HG02571 (cell line): ENCODE data around the gene PPP2R5C.
A peak's percentile ranks its signal among the peaks of the same experiment; 100 is the strongest.
"Not testable (repeated sequence)": the region's sequence is repeated elsewhere in the genome, so short reads cannot be mapped to it uniquely, and the experiment has no call there.

ENCODE experiments used
- ATAC-seq: cut with Tn5 transposase; IDR thresholded peaks from one replicate; pipeline ENCODE4 v1.9.1; 2021; ENCODE audit warnings: mild to moderate bottlenecking, moderate library complexity; ENCODE audit not compliant: unreplicated experiment

The PPP2R5C gene

DNA sequence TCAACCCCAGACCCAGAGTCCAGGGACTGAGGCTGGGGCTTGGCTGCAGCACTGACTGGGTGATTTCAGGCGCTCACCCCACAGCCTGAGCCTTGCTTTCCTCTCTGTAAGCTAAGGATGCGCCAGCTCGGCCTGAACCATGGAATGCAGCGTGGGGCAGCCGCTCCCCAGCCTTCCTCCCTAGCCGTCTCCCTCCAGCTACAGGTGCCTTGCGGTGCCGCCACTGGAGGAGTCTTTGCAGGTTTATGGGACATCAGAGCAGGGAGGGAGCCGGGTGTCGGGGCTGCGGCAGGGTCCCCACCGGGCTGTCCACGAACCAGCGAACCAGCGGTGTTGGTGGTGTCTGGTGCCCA lies 19.4 kb downstream of the PPP2R5C start:
- no peak for ATAC-seq

DNA sequence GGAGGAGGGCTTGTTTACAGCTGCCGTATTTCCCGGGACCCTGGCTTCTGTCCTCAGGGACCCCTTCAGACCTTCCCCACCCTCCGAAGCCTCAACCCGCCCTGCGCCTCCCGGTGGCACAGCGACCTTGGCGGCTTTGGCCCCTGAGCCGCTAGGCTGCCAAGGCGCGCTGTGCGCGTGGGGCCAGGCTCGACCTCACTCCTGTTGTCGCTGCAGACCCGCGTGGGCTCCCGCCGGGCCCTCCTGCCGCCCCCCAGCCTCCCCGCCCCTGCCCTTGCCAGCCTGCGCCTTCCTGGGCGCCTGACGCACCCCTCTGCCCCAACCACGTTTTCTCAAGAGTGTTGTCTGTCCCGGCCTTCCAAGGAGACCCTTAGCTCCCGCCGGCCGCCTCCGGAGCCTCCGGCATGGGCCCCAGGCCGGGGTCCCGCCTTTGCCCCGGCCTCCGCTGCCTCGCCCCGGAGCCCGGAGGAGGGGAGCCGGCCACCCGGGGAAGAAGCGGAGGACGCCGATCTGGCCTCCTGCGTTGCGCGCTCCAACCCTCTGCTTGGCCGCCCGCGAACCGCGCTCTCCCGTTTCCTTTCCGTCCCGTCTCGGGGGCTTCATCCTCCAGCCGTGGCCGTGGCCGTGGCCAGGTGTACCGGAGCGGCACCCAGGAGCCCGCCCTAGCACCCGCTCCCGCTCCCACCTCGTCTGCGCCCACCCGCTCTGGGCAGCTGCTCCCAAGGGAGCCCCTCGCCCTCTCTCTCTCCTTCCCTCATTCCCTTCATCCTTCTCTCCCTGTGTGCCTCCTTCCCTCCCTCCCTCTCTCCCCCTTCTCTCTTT lies 19.9 kb downstream of the PPP2R5C start:
- ATAC-seq: no peak

DNA sequence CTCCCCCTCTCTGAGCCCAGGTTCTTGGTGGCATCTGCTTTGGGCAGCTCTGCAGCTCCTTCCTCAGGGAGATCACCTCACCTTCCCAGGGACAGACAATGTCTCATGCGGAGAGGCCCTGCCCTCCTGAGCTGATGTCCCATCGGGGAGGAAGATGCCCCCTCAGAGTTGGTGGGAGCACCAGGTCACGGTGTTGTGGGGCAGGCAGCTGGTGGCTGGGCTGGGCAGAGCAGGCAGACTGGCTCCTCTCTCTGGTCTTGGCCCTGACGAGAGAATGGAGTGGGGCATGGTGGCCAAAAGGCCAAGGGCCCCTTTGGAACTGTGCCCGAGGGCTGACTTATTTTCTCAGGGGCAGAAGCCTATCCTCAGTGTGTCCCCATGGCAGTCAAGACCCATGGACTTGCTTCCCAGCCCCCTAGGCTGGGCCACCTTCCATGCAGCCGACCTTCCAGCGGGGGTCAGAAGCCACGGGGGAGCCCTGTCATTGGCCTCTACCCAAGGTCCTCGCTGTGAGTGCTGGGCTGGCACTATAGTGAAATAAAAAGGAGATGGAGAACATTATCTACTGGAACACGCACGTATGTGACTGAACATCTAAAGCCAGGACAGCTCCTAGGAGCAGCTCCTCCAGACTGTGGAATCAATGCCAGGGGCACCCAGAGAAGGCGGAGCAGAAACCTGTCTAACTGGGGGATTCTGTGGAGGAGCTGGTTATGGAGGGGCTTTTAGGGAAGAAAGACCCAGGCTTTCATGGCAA lies 21.9 kb downstream of the PPP2R5C start:
- no peak for ATAC-seq

DNA sequence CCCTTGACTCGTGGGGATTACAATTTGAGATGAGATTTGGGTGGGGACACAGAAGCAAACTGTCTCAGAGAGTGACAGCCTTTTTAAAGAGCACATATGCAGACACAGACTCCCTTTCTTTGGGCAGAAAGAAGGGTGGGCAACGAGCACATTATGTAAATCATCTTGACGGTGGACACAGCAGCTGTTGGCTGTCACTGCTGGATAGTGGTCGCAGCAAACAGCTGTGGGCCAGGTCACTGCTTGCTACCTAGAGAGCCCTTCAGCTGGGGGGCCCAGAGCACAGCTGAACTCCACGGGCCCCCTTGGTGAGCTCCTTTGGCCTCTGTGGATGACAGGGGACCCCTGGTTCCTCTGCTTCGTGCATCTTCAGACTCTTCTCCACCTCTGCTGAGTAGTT lies 23.1 kb downstream of the PPP2R5C start:
- ATAC-seq: no peak

DNA sequence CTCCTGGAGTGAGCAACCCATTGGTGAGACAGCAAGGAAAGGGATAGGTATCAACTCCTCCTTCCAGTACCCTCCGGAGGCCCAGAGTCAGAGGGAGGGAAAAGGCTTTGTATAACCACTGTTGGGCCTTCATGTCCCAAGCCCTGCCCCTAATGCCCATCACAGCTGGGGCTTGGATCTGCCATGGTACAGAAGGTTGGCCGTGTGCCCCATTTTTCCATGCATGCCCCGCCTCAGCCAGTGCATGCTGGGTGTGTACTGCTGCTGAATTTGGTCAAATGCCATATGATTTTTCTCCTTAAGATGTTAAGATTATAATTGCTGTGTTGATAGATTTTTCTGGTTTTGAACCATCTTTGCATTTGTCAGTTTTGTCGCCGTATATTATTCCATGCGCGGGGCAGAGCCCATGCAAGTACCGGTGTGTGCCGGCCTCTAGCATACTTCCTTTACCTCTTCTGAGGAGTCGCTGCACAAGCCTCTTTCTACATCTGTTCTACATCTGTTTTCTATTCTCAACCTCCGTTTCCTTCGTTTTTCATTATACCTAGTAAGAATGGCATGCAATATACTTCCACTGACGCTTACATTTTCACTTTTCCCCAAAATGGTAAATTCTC lies 26.6 kb downstream of the PPP2R5C start:
- ATAC-seq: no peak

DNA sequence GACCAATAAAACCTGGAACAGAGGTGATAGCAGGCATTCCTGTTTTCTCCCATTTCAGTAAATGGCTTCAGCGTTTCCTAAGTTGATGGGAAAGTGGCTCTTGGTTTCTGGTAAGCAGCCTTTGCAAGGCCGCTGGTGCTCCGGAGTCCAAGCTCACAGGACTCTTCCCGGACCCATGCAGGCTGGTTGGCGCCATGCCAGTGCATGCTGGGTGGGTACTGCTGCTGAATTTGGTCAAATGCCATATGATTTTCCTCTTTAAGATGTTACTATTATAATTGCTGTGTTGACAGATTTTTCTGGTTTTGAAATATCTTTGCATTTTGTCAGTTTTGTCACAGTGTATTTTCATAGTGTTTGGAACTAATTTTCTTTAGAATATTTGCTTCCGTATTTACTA lies 27.7 kb downstream of the PPP2R5C start:
- ATAC-seq: no peak

DNA sequence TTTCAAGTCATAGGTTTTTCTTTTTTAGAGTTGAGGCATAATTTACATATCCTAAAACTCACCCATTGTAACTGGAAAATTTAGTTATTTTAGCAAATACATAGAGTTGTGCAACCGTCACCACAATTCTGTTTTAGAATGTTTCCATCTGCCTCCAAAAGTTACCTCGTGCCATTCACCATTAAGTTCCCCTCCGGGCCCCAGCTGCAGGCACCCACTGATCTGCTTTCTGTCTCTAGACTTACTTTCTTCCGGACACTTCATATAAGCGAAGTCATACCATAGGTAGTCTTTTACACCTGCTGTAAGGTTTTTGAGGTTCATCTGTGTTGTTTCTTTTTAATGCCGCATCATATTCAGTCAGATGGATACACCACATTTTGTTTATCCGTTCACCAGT lies 28.7 kb downstream of the PPP2R5C start:
- ATAC-seq: no peak

DNA sequence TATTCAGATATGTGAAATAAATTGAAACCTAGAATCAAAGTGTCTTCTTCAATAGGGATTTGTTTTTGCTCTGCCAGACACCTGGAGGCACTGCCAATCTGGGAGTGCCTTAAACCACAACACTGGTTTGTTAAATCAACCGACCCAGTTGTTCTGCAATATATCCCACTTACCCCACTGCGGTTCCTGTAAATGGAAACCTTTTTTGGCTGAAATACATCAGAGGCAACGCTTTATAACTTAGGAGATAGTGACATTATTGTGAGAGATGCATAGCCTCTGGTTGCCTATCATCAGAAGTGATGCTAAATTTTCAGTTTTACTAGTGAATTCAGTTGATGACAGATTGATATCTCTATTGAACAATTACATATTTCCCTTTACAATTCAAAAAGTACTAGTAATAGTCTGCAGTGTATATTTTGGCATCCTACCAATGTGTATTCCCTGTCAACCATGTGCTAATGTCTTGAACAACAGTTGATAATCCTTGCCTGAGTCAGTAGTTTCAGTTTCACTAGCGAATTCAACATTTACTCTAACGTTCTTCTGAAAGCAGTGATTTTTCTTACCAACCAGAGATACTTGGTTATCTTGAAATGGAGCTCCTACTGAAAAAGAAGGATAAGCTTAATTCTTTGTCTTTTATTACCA lies 30.5 kb downstream of the PPP2R5C start:
- no peak for ATAC-seq

DNA sequence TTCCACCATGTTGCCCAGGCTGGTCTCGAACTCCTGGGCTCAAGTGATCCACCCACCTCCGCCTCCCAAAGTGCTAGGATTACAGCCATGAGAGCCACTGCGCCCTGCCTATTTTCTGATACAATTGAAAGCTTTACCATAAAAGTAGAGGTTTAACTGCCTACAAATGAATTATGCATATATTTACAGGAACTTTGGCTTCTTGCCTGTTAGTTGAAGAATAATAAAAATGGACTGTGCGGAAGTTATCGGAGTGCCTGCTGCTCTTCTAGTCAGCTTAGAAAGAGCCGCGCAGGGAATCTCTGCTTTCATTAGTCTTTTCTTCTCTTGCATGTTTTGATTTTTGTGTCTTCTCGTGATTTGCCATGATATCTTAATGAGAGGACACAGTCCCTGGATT lies 34.5 kb downstream of the PPP2R5C start:
- no peak for ATAC-seq

DNA sequence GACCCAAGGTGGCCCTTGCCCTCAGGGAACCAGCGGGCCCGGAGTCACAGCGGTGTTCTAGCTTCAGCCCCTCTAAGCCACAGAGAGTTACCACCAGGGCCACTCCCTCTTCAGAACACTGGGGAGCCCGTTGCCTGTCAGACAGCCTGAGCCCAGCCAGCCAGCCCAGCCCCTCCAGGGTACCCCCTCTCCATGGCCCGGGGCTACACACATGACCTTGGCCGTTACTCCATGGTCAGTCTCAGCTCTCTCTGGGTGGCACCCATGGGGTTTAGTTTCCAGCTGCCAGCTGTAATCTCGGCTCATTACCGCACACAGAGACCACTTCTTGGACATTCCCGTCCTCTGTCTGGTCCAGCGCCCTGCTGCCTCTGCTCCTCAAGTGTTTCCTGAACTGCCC lies 35.0 kb downstream of the PPP2R5C start:
- no peak for ATAC-seq

DNA sequence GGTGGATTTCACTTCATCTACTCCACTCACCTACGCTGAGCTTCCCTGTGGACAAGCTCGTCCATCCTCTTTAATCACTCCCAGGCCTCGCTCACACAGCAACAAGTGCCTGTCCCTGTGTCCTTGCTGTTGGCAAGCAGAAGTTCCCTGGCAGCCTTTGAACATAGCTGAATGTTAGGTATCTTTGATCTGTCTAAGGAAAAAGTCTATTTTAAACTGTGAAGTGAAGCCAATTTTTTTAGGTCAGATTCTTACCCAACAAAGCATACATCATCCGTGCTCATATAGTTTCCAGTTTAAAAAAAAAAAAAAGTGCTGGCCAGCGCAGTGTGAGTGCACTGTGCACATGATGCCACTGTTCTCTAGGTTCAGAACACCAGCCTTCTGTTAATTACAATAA lies 36.3 kb downstream of the PPP2R5C start:
- ATAC-seq: no peak

DNA sequence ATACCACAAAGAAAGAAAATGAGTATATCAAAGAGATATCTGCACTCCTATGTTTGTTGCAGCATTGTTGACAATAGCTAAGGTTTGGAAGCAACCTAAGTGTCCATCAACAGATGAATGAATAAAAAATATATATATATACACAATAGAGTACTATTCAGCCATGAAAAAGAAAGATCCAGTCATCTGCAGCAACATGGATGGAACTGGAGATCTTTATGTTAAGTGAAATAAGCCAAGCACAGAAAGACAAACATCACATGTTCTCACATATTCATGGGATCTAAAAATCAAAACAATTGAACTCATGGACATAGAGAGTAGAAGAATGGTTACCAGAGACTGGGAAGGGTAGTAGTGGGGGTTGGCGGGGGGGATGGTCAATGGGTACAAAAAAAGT lies 42.9 kb downstream of the PPP2R5C start:
- not testable (repeated sequence) for ATAC-seq

DNA sequence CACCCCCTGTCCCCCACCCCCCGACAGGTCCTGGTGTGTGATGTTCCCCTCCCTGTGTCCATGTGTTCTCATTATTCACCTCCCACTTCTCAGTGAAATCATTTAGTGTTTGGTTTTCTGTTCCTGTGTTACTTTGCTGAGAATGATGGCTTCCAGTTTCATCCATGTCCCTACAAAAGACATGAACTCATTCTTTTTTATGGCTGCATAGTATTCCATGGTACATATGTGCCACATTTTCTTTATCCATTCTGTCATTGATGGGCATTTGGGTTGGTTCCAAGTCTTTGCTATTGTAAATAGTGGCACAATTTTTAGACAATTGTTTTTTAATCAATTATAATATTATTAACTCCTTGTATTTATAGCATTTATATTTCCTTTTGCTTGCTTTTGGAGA lies 44.7 kb downstream of the PPP2R5C start:
- not testable (repeated sequence) for ATAC-seq

DNA sequence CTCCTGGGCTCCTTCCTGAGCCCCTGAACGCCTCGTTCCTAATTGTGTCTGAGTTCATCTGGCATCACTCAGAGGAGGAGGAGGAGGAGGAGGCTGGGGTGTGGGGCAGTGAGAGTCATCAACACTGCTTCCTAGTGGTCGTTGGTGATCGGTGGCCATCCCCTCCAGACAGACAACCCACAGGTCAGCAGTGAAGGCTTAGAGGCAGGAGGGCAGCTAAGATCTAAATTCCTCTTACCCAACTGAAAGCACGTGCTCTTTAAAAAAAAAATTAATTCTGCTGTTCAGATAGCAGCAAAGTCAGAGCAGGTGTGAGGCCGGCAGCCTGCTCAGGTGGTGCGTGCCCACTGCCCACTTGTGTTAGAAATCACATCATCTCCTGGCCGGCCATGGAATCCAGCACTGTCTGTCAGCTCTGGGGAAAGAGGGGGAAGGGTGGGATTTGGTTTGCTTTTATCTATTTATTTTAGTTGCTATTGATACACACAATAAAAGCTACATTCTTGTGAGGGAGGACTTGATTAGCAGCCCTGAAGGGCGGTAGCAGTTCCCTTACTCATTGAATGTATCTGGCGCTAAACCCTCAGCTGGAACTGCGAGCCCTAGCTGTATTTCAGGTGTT lies 46.6 kb downstream of the PPP2R5C start:
- ATAC-seq: no peak

DNA sequence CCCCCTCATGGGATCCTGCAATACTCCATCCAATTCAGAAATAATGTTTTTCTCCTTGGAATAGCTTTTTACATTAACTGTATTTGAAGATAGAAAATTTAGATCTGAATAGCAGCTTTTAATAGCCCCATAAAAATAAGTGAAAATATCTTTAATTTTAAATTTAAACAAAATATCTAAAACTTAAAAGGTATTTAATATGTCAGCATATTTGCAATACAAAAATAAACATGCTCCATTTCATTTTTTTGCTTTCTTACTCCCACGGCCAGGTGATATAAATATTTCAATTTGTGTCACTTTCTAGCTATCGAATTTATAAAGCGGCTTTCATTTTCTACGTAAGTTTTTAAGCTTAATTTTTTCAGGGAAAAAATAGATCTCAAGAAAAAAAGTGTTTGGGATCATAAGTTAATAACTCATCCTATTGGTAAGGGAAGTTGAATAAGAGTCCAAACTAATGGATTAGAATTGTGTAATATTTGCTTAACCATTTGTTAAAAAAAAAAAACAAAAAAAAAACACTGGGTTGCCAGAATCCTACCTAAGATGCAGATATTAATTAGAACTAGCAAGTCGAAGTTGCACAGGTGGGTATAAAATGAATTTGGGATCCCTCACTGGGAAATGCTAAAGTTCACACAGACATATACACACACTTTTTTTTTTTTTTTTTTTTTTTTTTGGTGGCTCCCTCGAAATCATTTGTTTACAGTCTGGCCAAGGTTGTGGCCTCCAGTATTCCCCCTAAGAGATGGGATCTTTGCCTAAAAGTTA lies 47.6 kb downstream of the PPP2R5C start:
- ATAC-seq: no peak

DNA sequence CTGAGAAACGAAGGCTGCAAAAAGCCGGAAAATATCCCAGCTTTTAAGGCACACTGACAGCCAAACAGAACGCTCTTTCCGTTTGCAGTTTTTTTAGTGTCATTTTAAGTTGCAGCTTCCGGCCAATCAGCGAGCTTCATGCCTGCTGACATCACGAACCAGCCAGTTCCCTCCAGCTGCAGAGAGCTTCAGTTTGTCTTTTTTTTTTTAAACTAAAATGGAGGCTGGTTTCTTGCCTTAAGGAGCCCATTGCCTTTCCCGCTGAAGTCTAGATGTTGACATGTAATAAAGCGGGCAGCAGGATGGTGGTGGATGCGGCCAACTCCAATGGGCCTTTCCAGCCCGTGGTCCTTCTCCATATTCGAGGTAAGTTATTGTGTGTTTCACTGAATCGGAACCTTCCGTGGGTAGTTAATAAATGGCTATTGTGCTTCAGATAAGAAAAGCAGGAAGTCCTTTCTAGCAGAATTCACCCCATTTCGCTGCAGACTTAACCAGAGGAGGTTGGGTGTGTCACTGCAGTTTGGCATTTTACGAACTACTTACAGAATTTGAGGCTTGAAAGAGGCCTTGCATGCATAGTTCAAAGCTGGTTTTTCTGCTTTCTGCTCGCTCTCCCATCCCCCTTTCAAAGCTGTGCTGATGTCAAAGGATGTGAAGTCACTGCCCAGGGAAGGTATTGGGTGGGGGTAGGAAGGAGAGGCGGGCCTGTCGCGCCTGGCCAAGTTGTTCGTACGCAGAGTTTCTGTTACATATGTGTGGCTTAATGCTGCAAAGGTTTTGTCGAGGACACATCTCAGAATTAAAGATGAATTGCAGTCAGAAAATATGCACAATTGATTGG lies 48.4 kb downstream of the PPP2R5C start:
- ATAC-seq: peak; percentile 83

DNA sequence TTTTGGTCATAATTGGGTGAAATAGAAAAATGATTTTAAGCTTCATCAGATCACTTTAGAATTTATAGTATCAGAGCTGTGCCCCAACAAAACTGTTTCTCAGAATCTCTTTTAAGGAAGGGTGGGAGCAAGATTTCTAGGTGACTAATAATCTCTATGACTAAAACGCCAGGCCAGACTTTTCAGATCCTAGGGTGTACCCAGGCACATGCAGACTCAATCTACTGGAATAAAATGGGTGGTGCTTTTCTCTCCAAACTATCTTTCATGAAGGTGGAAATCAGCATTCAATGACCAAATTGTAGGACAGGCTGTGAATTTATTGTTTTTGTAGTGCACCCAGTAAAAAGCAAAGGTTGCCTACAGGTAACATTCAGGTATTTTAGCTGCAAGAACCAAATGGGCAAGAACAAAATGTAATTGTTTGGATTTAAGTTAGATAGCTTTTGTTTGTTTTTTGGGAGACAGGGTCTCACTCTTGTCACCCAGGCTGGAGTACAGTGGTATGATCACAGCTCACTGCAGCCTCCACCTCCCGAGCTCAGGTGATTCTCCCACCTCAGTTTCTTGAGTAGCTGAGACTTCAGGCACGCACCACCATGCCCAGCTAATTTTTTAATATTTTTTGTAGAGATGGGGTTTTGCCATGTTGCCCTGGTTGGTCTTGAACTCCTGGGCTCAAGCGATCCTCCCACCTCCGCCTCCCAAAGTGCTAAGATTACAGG lies 49.5 kb downstream of the PPP2R5C start:
- ATAC-seq: no peak

DNA sequence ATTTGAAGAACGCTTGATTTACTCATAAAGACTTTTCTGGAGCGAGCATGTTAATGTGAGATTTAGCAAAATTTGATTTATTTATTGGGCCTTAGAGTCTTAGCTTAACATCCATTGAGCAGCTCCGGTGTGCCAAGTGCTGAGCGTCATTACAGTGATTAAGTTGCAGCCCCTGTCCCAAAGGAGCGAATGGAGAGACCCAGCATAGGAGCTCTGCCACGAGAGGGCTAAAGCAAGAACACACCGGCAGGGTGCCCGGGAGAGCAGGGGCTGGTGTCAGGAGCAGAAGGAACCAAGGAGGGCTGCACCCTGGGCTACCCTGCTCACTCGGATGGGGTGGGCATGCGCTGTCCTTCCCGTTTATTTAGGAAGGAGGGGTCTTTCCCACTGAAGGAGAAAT lies 50.6 kb downstream of the PPP2R5C start:
- ATAC-seq: no peak
